HG02642 (cell line): Measurements from ENCODE around the gene LYPD4.
"Not testable (repeated sequence)": the region's sequence is repeated elsewhere in the genome, so short reads cannot be mapped to it uniquely, and the experiment has no call there.

Experiments
- ATAC-seq: cut with Tn5 transposase; IDR thresholded peaks from one replicate; pipeline ENCODE4 v1.9.1; 2021; ENCODE audit warnings: mild to moderate bottlenecking; ENCODE audit not compliant: unreplicated experiment, poor library complexity

The LYPD4 gene

DNA sequence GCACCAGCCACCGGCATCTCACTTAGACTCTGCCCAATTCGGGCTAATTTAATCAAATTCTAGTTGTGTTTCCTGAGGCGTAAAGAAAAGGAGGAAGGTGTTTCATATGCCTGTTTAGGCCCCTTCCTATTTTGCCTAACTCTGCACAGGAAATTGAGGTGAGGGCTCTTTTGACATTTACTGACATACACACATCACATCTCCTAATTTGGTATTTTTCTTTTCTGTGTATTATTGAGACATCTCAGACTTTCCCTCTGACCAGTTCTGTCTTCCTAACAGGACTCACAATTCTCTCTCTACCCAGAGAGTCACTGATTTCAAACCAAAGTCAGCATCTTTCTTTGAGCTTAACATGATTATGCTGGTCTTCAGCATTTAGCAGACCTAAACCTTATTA lies 40.1 kb downstream of the LYPD4 start:
- ATAC-seq: no peak

- ATAC-seq: no peak
Observed at GRCh38 chr19:41802770-41803169, 41.7 kb downstream of the LYPD4 start.

DNA sequence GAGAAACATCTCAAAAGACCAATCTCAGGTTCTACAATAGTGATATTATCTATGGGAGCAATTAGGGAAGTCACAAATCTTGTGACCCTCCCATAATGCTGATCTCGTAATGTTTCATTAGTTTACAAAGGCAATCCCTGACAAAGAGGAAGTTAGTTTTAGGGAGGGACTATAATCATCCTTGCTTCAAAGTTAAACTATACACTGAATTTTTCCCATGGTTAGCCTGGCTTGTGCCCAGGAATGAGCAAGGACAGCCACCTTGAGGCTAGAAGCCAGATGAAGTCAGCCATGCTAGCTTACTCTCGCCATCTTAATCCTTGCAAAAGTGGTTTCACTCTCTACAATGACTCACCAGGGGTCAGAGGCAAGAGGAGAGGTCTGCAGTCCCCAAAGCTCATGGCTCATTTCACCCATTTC lies 42.7 kb downstream of the LYPD4 start:
- ATAC-seq: no peak

DNA sequence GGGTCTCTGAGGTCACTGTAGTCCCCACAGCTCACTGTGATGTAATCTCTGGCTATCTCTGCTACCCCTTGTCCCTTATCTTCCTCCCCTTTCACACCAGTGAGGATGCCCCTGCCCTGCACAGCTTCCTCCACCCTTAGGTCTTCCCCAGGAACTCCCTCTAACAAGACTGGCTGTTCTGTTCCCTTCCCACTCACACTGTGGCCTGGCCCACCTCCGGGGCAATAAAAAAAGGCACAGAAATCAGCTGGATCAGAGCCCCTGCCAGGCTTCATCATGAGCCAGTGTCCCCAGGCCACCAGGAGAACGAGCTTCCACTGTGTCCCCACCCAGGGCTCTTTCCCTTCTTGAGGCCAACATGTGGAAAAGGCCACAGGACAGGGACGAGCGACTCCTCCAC lies 43.5 kb downstream of the LYPD4 start:
- no peak for ATAC-seq

- no peak for ATAC-seq
Observed at GRCh38 chr19:41799444-41800000, 45.0 kb downstream of the LYPD4 start.

GRCh38 chr19:41796901-41797300 lies 47.6 kb downstream of the LYPD4 start:
- ATAC-seq: no peak

DNA sequence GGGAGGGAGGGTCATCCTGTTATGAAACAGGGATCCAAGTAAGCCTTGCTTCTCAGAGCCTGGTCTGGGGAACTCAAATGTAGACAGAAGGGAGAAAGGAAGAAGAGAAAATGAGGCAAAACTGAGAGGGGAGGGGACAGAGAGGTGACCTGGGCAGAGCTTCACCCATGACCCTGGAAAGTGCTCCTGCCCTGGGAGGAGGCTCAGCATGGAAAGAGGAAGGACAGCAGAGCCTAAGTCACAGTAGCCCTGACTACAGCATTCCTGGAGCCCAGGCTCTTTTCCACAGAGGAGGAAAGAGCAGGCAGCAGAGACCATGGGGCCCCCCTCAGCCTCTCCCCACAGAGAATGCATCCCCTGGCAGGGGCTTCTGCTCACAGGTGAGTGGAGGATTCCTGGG lies 48.1 kb downstream of the LYPD4 start, which contains the start of gene CEACAM3:
CEACAM3 (plus strand) TSS at position 226 of the 400 bp plus-strand sequence; CDS start at position 317, 91 bp downstream.
- ATAC-seq: no peak

DNA sequence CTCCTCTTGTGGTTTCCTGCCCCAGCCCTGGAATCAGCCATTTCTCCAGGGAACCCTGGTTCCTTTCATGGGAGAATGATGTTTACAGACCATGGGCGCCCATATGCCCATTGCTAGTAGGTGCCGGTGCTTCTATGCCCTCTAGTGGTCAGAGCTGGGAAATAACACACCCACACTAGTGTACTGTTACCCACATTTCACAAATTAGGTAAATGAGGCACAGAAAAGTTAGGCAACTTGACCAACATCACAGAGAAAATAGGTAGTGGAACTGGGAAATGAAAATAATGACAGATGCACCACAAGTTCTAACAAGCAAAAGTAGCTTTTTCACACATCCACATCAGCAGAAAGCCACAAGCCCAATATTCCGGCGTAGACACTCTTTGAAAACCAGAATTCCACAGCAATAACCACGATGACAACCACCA lies 49.4 kb downstream of the LYPD4 start:
- no peak for ATAC-seq

DNA sequence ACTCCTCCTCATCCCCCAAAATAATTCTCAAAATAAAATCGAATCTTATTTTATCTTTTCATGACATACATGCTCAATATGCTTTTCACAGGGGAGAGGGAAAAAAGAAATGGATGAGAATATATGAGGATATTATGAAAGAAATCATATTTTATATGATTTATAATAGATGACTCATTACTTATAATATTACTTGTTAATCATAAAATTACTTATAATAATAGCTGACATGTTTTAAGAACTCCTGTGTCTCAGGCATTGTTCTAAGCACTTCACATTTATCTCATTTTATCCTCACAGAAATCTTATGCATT lies 51.1 kb downstream of the LYPD4 start:
- no peak for ATAC-seq

DNA sequence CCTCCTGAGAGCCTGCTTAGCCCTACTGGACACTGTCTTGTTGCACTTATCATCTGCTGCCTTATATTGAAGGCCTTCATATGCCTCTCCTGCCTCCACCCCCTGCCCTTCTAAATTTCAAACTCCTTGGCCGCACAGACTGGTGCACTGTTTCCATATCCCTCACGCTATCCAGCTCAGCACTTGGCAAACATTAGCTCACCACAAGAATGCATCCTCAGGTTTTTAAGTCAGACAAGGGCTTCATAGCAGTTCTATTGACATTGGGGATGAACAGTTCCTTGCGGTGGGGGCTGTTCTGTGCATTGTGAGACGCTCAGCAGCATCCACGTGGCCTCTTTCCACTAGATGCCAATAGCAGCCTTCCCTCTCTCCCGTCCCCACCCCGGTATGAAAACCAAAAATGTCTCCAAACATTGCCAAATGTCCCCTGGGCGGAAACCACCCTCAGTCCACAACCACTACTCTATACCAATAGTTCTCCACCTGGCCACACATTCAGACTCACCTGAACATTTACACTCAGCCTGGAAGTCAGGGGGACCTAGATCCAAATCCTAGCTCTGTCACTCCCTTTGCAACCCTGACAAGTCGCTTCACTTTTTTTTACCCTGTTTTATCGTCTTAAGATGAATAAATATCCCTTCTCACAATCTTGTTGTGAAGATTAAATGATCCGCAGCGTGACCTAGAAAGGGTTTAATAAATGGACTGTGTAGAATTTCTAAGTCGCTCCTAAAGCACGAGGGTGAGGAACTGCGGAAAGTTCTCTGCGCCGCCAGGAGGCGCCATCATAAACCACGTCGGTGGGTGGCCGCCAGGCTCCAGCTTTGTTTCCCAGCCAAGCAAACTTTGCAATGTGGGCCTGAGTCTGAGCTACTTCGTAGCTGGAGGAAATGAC lies 51.7 kb downstream of the LYPD4 start:
- no peak for ATAC-seq

DNA sequence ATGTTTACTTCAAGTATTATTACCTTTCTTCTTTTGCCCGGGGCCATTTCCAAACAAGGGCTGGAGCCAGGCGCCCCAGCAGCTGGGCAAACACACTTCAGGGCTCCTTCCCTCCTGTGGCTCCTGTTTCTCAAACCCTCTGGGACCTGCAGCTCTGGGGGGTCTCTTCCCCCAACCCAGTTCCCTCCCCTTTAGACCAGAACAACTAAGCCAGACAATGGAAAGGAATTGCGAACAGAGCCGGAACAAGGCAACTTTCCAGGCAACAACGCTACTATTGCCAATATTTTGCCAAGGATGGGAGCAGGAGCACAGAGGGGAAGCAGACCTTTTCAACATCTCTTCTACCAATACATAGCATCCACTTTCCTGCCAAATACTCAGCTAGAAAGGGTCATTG lies 55.4 kb downstream of the LYPD4 start:
- not testable (repeated sequence) for ATAC-seq

DNA sequence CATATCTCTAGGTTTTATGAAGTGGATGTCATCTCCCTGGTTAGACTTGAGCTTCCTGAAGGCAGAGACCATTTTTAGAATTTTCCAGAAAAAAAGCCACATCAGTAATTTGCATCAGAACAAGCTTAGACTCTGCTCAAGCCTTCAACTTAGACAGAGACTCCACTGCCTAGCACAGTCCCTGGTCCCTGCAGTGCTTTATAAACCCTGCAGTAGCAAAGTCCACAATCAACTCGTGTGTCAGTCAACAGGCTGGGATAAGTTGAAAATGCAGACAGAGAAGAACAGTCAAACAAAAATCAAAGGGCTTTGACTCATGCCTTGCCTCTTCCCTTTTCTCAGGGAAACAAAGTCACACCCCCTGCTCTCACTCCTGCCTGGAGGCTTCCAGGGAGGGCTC lies 56.0 kb downstream of the LYPD4 start:
- not testable (repeated sequence) for ATAC-seq
